ENCODE results near the gene SPOCK1.

SPOCK1 gene

DNA sequence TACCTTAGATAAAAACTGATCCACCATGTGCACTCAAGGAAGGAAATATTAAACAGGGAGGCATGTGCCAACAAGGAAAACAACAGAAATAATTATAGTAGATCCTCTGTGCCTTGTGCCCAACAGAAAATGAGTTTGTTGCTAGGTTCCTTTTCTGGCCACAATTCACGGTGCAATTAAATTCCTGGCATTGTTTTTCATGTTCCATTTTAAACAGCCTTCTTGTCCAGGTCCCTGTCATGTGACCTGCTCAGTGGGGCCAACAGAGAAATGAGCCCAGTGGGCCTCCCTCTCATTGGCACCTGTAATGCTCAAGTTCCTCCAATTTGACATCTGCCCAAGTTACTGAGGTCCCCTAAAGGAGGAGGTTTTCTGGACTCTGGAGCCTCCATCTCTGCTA, 56.5 kb downstream of the SPOCK1 start:
- DNase-seq (ENCODE audit: low read depth, low spot score) = no peak

DNA sequence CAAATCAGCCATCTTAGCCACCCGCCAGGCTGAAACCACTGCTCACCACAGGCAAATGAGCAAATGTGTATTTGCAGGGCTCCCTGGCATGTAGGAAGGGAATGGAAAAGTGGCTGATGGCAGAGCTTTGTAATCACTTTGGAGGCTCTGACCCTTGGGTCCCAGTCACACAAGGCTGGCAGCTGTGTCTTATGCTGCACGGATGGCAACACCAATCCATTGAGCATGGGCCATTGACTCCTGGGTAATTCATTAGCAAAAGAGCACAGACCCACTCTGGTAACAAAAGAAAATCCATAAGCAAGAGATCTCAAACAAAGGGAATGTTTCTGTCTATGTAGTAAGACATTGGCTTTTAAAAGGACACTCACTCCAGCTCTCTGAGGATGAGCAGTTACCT, 57.6 kb downstream of the SPOCK1 start:
- no peak for DNase-seq (ENCODE audit: low read depth, low spot score)

DNA sequence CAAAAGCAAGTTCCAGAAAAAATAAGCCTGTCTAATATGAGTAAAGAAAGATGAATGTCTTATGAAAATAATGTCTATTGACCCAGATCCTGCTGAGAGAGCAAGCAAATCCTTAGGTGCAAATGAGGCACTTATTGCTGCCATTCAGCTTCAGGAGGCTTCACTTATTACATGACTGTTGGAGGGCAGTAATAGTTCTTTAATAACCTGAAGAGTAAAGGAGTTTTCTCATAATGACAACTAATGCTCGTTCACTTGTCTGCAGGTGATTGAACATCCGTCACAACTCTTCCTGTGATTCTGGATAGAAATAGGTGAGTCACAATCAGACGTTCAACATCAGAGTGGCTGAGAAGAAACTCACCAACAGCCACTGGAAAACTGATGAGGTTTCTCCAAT, 58.3 kb downstream of the SPOCK1 start:
- DNase-seq (ENCODE audit: low read depth, low spot score) = no peak

DNA sequence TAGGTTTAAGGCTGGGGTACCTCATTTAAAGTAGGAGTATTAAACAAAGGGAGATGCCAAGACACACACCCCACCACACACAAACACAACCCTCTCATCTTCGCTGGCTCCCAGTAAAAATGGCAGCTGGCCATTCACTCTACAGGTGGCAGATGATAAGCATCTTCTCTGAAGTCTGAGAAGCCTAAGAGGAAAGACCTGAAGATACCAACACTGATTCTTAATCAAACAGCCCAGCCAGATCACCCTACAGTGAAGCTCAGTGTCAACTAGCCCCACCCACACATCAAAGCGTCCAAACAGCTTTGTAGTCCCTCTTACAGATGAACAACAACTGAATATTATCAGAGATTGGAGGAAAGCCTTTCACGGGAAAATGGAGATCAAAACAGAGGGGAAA, 59.5 kb downstream of the SPOCK1 start:
- DNase-seq (ENCODE audit: low read depth, low spot score) = no peak

DNA sequence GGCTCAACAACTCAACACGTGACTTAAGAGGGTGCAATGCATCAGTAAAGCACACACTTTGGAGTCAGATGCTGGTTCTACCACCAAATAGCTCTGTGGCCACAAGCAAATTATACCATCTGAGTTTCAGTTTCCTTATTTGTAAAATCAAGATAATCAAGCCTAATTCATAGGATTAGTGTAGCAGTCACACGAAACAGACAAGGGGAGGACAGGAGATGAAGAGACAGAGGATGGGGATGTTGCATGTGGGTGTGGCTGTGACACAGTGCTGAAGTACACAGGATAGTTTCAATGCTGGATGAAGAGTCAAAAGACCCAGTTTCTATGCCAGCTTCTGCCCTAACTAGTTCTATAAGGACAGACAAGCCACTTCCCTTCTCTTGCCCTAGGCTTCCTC, 60.2 kb downstream of the SPOCK1 start:
- no peak for DNase-seq (ENCODE audit: low read depth, low spot score)

DNA sequence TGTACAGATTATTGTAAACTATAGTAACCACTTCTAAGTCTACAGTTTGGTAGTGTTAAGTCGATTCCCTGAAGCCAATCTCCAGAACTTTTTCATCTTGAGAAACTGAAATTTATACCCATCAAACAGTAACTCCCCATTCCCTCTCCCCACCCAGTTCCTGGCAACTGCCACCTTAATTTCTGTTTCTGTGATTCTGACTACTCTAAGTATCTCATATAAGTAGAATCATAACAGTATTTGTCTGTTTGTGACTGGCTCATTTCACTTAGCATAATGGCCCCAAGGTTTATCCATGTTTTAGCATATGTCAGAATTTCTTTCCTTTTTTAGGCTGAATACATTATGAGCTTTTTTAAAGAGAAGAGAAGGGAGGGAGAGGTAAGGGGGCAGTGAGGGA, 61.4 kb downstream of the SPOCK1 start:
- DNase-seq (ENCODE audit: low read depth, low spot score) = no peak

DNA sequence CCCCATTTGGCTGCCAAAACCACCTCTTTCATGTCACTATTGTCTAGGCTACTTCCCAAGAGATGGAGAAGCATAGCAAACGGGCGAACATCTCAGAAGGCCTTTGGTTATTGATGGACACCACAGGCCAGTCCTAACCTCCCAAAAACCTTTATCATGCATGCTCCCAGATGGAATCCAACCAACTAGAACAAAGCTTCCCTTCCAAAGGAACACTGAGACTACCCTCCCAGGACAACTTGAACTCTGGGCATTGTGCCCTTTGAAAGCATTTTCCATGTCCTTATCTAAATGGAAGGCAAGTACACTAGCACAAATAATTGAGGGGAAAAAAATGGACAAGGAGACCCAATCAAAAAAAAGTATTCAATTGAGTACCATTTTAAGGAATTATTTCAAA, 65.6 kb downstream of the SPOCK1 start:
- no peak for DNase-seq (ENCODE audit: low read depth, low spot score)

DNA sequence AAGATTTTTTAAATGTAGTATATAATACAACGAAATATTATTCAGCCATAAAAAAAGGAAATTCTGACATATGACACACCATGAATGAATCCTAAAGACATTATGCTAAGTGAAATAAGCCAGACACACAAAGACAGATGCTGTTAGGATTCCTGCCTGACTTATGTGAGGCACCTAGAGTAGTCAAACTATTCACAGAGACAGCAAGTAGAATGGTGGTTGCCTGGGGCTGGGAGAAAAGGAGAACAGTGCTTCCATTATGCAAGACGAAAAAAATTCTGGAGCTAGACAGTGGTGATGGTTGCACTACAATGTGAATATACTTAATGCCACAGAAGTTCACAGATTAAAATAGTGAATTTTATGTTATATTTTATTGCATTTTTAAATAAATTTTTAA, 66.8 kb downstream of the SPOCK1 start:
- DNase-seq (ENCODE audit: low read depth, low spot score) = no peak

DNA sequence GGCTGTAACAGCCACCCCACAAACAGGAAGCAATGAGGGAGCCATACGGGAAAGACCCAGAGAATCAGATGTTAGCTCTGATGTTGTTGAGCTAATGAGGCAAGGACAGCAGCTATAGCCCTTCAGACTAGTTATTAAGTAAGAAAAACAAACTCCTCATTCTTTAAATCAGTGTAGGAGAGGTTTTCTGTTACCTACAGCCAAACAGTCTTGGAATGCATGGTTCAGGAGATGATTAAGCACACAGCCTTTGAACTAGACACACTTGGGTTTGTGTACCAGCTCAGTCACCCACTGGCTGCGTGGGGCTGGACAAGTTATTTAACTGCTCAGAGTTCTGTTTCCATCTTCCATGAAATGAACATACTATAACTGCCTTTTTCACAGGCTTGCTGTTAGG, 68.1 kb downstream of the SPOCK1 start:
- DNase-seq (ENCODE audit: low read depth, low spot score) = no peak

DNA sequence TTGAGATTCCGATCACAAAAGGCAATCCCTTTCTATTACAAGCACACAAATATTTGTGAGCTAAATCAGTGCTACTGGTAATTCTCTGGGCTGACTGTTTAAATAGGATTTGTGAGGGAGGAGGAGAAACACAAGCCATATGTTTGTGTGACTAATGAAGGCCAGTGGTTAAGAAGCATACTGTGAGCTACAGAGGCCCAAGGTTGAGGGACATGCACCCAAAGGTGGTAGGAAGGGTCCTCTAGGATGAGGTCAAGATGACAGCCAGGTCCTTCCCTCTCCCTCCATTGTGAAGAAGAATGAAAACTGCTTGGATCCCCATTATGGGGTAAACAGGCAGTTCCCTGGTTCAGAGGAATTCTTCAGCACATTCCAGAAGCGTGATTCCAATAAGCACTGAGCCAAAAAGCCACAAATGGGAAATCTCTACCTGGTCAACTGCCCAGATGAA, 83.9 kb downstream of the SPOCK1 start:
- no peak for DNase-seq (ENCODE audit: low read depth, low spot score)

DNA sequence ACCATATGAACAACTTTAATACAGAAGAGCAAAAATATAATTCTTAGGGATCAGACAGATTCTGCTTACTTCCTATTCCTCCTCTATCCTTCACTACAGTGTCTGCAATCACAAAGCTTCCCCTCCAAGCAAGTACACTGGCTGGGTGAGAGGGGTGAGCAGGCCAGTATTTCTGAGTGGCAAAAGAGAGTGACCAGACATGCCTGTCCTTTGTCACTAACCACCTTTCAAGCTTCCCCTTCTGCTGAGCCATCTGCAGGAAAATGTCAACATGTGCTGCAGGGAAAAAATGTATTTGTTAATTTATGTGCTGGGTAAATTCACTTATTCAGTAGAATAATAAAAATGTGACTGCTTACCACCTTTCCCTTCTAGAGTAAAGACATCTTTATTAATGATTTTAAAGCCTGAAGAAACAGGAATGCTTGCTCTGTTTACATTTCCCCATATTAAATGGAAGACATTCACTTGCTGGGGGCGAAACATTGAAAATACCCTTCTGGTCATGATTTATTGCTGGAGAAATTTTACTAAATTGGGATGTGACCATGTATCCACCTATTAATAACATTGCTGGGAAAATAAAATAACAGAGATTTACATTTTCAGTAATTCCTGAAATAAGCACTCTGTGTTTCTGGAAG, 84.9 kb downstream of the SPOCK1 start:
- no peak for DNase-seq (ENCODE audit: low read depth, low spot score)

DNA sequence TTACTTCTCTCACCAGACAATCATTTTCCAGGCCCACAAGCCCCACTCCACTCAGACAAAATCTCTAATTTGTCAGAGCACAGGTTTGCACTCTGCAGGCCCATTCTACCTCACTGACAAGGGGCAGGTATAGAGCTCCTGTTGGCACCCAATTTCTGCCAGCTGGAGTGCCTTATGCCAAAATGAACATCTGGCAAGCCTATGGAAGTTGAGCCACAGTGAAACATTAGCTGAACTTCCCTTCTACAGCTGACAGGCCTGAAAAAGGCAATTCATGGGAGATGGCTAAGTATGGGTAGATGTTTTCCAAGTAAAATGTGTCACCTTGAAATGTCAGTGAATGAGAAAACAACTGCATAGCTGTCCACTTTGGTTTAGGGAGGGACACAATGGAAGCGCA, 87.0 kb downstream of the SPOCK1 start:
- no peak for DNase-seq (ENCODE audit: low read depth, low spot score)

DNA sequence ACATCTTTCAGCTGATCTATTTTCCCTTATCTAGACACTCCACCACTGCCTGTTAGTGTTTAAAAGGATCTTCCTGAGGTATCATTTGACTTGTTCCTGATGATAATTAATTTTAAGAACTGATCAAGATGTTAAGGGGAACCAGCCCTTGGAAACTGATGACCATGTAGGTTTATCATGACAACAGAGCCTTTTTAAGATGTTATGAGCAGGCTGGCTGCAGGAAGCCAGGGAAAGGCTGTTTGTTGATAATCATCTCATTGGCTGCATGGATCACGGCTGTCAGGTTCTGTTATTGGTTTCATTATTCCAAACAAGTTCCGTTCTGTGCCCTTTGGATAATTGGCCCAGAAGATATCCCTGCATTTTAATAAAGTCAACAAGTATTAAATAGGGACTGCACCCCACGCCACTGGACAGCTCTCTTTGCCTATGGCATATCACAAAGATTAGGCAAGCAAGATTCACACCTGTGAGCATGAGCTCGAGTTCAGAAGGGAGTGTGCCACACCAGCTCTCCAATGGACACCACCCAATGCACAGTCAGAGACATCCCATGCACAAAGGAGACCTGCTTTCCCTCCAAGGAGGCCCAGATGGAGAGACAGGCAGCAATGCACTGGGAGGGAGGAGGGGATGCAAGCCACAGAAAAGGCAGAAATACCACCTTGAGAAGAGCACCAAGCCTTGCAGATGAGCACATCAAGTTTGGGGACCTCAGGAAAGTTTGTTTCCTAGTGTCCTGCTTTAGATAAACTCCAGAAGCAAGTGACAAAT, 88.7 kb downstream of the SPOCK1 start:
- no peak for DNase-seq (ENCODE audit: low read depth, low spot score)

DNA sequence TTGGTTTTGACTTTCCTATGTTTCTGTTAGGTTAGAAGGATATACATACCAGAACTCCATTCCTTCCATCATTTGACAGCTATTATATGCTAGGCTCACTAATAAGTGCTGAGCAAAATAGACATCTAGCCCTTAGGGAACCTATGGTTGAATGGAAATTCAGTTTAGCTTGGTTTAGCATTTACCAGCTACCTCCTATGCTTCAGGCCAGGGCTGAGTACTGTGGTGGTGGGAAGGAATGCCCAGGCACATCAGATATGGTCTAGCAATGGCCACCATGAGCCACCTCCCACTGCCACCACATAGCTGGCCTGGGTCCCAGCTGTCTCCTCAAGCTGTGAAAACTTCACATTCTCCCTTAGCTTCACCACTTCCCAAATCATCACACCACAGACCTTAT, 89.4 kb downstream of the SPOCK1 start:
- no peak for DNase-seq (ENCODE audit: low read depth, low spot score)

DNA sequence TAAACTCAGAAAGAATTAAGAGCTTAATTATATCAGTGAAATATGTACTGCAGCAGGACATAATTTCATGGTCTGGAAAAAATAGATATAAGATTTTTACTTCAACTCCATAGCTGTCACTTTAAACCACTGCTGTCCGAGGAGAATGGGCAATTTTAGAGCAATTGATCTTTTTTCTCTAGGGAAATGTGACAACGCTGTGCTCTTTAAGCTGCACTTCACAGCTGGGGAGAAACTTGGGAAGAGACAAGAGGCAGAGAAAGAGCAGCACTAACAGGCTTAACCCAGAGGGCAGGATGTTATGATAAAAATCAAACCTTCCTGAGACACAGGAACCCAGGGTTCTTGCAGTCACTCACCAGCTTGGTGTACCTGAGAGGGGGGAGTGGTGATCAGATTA, 92.0 kb downstream of the SPOCK1 start:
- DNase-seq (ENCODE audit: low read depth, low spot score) = no peak

DNA sequence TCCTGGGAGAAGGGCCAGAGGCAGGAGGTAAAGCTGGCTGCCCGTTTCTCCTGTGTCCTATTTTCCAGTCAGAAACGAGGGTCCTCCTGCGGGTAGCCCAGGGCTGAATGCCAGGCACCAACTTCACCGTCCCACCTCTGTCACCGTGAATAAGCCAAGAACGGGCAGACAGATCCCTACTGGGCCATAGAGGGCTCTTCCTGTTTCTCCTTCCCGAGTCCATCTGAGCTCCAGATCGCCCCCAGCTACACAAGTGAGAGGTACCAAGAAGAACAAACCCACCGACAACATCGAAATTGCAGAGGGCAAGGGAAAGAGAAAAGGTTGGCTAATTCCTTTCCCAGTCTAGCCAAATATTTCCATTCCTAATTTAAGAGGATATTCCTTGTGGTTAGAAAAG, 93.7 kb downstream of the SPOCK1 start:
- no peak for DNase-seq (ENCODE audit: low read depth, low spot score)

DNA sequence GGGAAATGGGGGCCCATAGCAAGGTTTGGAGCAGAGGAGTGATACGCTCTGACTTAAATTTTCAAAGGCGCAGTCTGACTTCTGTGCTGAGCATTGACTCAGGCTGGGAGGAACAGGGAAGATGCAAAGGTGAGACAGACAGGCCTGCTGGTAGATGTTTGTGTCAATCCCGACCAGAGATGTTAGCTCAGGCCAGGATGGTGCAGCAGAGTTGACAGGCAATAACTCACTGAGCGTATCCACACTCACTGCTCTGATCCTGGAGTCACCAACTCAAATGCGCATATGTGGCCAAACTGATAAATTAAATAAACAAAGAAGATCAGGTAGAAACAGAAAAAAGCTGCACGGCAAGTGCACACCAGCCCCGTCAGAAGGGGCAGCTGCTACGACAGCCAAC, 95.3 kb downstream of the SPOCK1 start:
- no peak for DNase-seq (ENCODE audit: low read depth, low spot score)

DNA sequence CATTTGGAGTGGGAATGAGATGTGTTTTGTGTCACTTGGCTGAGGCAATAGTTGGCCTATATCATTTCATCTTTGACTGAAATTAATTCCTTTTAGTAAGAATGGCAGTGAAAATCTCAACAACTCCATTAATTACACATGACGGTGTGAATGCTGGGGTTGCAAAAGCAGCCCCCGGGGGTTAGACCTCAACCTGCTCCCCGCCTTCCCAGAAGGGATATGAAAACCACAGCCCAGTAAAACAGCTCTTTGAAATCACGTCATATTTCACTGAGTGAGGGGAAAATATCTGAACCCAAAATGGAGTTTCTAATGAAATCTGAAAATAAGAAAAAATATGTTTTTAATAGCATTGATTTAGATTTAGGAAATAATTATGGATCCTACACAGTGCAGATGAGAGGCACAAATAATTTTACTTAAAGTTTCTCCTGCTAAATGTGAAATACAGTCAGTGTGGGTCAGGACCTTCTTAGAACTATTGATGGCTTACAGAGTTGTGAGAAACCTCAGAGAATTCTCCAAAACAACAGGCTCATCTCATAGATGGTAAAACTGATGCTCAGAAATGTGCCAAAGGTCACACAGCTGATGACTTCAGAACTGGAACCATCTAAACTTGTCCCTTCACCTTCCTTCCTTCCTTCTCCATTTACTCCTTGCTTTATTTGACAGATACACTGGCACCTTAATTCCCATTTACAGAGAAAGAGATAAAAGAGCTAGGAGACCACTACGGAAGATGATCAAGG, 96.5 kb downstream of the SPOCK1 start:
- DNase-seq (ENCODE audit: low read depth, low spot score) = no peak

DNA sequence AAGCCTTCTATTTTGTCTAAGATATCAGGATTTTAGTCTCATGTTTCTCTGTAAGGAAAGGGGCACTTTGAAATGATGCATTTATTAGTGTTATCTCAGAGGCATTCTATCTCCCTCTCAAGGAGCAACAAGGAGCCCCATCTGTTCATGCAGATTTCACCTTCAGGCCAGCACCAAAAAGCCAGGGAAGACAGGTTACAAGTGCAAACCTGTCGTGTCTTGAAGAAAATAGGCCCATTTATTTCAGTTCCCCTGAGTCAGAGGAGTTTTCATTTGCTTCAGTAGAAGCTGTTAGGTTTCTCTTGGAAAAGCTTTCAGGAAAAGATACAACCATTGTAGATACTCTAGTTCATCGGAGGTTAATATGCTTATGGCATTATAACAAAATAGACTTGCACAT, 97.2 kb downstream of the SPOCK1 start:
- DNase-seq (ENCODE audit: low read depth, low spot score) = no peak

DNA sequence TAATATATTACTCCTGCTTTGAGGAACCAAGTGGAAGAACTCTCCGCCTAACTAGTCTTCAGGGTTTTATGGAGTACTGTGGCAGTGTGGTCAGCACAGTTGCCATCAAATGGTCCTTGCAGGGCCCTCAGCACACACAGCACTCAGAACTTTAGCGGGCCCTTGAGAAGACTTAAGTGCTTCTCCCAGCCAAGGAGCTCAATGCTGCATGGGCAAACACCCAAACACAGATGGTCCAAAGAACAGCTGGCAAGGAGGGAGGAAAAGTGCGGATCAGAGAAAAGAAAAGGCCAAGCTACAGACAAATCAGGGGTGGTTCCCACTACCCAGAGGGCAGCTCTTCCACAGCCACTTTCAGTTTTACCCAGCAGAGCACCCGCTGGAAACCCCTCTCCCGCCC, 98.6 kb downstream of the SPOCK1 start:
- no peak for DNase-seq (ENCODE audit: low read depth, low spot score)

DNA sequence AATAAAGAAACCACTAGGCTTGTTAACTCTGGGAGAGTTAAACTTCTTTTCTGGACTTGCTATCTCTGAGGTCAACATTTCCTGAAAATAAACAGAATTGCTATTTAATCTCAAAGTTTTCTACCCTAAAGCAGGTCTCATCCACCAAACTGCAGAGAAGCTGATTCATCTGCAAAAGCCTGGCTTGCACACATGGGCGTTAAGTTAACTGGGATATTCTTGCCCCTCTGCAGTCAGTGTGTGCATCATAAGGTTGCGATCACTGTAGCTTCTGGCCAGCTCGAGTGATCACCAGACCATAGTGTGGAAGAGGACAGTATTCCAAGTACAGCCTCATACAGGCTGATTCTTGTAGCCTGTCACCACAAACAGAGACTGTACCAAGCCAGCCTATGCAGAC, 99.2 kb downstream of the SPOCK1 start:
- DNase-seq (ENCODE audit: low read depth, low spot score) = no peak

DNA sequence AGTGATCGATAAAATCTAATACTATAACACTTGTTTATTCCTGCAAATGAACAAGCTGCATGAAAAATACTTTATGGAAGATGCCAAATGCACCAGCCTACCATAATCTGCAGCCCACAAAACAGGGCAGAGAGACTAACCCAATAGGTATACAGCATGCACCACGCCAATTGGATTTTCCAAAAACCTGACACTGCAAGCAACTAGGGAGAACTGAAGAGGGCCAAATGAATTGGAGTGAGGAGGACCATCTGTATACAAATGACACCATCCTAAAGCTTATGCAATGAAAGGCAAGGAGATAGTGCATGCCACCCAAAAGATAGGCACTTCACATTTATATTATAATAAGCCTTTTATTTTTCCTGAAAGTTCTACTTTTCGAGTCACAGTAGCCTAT, 100.4 kb downstream of the SPOCK1 start:
- no peak for DNase-seq (ENCODE audit: low read depth, low spot score)

DNA sequence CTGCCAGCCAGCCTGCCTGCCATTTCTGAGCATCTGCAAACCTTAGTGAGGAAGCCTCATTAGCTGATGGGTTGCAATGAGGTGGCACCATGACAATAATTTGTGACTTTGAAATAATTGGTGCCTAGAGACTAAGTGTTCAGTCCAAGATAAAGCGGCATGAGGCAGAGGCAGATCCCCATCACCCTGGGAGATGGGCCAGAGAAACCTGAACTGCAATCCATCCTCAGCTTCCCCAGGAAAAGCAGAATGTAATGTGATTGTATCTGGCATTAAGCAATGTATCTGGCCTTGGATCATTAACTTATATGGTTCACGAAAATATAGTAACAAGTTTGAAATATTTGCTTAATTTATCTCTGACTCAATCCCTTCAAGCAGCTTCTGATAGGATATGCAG, 101.0 kb downstream of the SPOCK1 start:
- DNase-seq (ENCODE audit: low read depth, low spot score) = no peak

Data from ELF-1 (cell line).